Glutamatergic neuron (in vitro differentiated cells): ENCODE measurements around the gene SEMA4D. TPM values are rescaled to one million over a fixed set of nuclear protein-coding genes. Genes with fewer than 3 reads are reported as not detected.
A peak's percentile ranks its signal among the peaks of the same experiment; 100 is the strongest.

ENCODE experiments used
- DNase-seq: peaks from one replicate; pipeline ENCODE4 v3.0.0; 2022
- H3K27ac Mint-ChIP-seq: one replicate; pipeline ENCODE4 v1.8.0; 2020; ENCODE audit warnings: mild to moderate bottlenecking, mixed read lengths, inconsistent platforms; ENCODE audit not compliant: unreplicated experiment
- H3K27me3 Mint-ChIP-seq: one replicate; pipeline ENCODE4 v1.8.0; 2020; ENCODE audit warnings: mild to moderate bottlenecking, moderate library complexity, mixed read lengths, inconsistent platforms; ENCODE audit not compliant: unreplicated experiment
- H3K36me3 Mint-ChIP-seq: one replicate; pipeline ENCODE4 v1.8.0; 2020; ENCODE audit warnings: mild to moderate bottlenecking, mixed read lengths, inconsistent platforms; ENCODE audit not compliant: unreplicated experiment
- H3K4me1 Mint-ChIP-seq: one replicate; pipeline ENCODE4 v1.8.0; 2020; ENCODE audit warnings: mild to moderate bottlenecking, low read depth, mixed read lengths, inconsistent platforms; ENCODE audit not compliant: unreplicated experiment
- H3K4me3 Mint-ChIP-seq: one replicate; pipeline ENCODE4 v1.8.0; 2020; ENCODE audit warnings: mild to moderate bottlenecking, mixed read lengths, inconsistent platforms; ENCODE audit not compliant: unreplicated experiment
- H3K9me3 Mint-ChIP-seq: one replicate; pipeline ENCODE4 v1.8.0; 2020; ENCODE audit warnings: mild to moderate bottlenecking, moderate library complexity, mixed read lengths, inconsistent platforms; ENCODE audit not compliant: unreplicated experiment
- CTCF ChIP-seq: fragments of 200-600 bp; sonication (generic); IDR thresholded peaks from one replicate; pipeline ENCODE4 v1.5.0; 2021; ENCODE audit not compliant: partially characterized antibody, unreplicated experiment
- total RNA-seq: library from RNA; stranded (reverse); fragmentation: NEBNext Ultra II Directional; extraction: Animal tissue kit (Norgen Biotek cat#: 25700); gene quantifications from one replicate; pipeline ENCODE4 v1.2.1, GENCODE V29; 2021; ENCODE audit not compliant: unreplicated experiment

SEMA4D gene
- total RNA-seq, 1 donor from 2014 or later: 192 TPM

GRCh38 chr9:89410641-89411350, 87.1 kb downstream of the SEMA4D start:
- peaks cover 21% of the 10 kb centered on the region for H3K9me3 Mint-ChIP-seq
- peak overlapping the region; percentile 53 for H3K4me3 Mint-ChIP-seq
- DNase-seq: no peak
- H3K36me3 Mint-ChIP-seq: peaks cover 16% of the 10 kb centered on the region
- TF ChIP-seq CTCF: no peak
- H3K27me3 Mint-ChIP-seq: peaks cover 19% of the 10 kb centered on the region
- peak overlapping the region; percentile 41 for H3K27ac Mint-ChIP-seq
- H3K4me1 Mint-ChIP-seq: peaks cover 47% of the 10 kb centered on the region

- TF ChIP-seq CTCF: no peak
- no peak overlapping the region for H3K27ac Mint-ChIP-seq
- peaks cover 16% of the 10 kb centered on the region for H3K36me3 Mint-ChIP-seq
- peaks cover 46% of the 10 kb centered on the region for H3K4me1 Mint-ChIP-seq
- DNase-seq: no peak
- H3K9me3 Mint-ChIP-seq: peaks cover 22% of the 10 kb centered on the region
- peaks cover 21% of the 10 kb centered on the region for H3K27me3 Mint-ChIP-seq
- H3K4me3 Mint-ChIP-seq: no peak overlapping the region
These were observed 87.9 kb downstream of the SEMA4D start for GRCh38 chr9:89410022-89410421.

- peaks cover 16% of the 10 kb centered on the region for H3K36me3 Mint-ChIP-seq
- no peak overlapping the region for H3K4me3 Mint-ChIP-seq
- H3K4me1 Mint-ChIP-seq: peaks cover 46% of the 10 kb centered on the region
- no peak for DNase-seq
- H3K9me3 Mint-ChIP-seq: peaks cover 22% of the 10 kb centered on the region
- H3K27me3 Mint-ChIP-seq: peaks cover 23% of the 10 kb centered on the region
- H3K27ac Mint-ChIP-seq: peak overlapping the region; percentile 28
- TF ChIP-seq CTCF: no peak
These were observed 88.4 kb downstream of the SEMA4D start for GRCh38 chr9:89409466-89409865.

- Mint-ChIP-seq H3K27ac (no peak overlapping the region), H3K4me1 (peaks cover 44% of the 10 kb centered on the region), H3K9me3 (peaks cover 22% of the 10 kb centered on the region), H3K36me3 (peaks cover 16% of the 10 kb centered on the region), H3K27me3 (peaks cover 23% of the 10 kb centered on the region), H3K4me3 (no peak overlapping the region)
- TF ChIP-seq CTCF: no peak
- no peak for DNase-seq
These were observed 89.2 kb downstream of the SEMA4D start for GRCh38 chr9:89408628-89409101.

- Mint-ChIP-seq H3K36me3 (peaks cover 16% of the 10 kb centered on the region), H3K27ac (no peak overlapping the region), H3K4me3 (no peak overlapping the region), H3K4me1 (peaks cover 33% of the 10 kb centered on the region), H3K27me3 (peaks cover 21% of the 10 kb centered on the region), H3K9me3 (peaks cover 17% of the 10 kb centered on the region)
- TF ChIP-seq CTCF: no peak
- no peak for DNase-seq
These were observed 90.8 kb downstream of the SEMA4D start for GRCh38 chr9:89407070-89407469.
